Stimulated activated CD4-positive, alpha-beta T cell treated with anti-CD3 and anti-CD28 coated beads, Interleukin-4, amount 100 ng/mL, for 4 hours (primary cell): ENCODE results near the gene ARMCX5.
A peak's percentile ranks its signal among the peaks of the same experiment; 100 is the strongest.

Experiments
- DNase-seq, 2 experiments: peaks; one replicate each; pipeline ENCODE4 v3.0.0-alpha.2; 2020

ARMCX5 gene

DNA sequence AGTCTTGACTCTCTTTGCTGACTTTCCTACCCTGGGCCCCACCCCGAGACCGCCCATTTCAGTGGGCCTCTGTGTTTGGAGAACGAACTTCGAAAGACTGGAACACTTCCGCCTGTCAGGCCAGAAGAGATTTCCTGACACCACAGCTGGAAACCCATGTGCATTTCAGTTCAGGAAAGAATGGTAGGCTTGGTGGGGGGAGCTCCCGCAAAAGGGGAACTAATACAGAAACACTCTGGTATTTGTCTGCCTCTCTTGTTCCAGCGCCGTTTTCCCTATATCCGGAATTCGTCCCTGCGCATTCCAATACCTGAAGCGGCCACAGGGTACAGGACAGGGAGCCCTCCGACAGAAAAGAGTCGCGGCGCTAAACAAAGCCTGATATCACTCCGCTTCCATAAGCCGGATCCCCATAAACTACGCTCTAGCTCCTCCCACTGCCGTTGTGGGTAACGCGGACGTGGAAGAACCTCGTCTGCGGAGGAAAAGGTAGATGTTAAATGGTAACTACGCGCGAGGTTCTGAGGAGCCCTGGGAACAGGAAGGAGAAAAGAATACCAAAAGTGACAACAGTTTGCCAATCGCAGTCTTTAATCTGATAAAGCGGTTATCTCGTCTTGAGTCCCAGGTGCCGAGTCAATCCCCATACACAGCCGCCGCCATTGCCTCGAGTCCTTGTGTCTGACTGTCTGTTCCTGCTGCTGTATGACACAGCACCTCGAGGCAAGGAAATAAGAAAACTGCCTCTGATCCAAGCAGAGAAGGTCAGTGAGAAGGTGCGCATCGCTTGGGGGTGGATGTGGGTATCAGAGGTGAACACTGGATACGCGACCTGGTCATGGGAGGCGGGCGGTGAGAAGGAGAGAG is at the start of gene ARMCX5:
TSS of gene ARMCX5 (plus strand) at position 432 of the 867 bp plus-strand sequence. CDS start 2,627 bp downstream, outside the sequence.
- peak; percentile 48 to 66 for DNase-seq

GRCh38 chrX:102558607-102559006 is 40.7 kb upstream of the ARMCX5 start:
- no peak for DNase-seq

GRCh38 chrX:102560423-102561068 is 38.8 kb upstream of the ARMCX5 start:
- DNase-seq, result no peak

DNA sequence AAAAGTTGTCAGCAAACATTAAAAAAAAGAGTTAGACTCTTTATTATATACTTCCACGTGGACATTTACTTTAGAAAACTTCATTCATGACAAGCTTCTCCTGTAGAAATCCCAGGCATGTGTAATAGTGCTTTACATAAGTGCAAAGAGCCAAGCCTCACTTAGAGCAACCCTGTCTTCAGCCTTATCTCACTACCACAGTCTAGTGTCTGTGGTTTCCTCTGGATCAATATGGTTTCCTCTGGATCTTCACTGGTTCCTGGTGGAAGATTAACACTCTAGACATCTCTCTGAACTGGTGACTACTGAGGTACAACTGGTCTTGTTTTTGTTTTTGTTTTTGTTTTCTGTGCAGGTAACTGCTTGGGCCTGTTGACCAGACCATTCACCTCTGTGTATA is 18.4 kb upstream of the ARMCX5 start:
- no peak for DNase-seq

- no peak for DNase-seq
Measured at GRCh38 chrX:102593367-102593766, 5.9 kb upstream of the ARMCX5 start.

- no peak for DNase-seq
Measured at GRCh38 chrX:102599951-102600579, 750 bp downstream of the ARMCX5 start.

- no peak for DNase-seq
Measured at GRCh38 chrX:102604327-102604726, 5.0 kb downstream of the ARMCX5 start.

DNA sequence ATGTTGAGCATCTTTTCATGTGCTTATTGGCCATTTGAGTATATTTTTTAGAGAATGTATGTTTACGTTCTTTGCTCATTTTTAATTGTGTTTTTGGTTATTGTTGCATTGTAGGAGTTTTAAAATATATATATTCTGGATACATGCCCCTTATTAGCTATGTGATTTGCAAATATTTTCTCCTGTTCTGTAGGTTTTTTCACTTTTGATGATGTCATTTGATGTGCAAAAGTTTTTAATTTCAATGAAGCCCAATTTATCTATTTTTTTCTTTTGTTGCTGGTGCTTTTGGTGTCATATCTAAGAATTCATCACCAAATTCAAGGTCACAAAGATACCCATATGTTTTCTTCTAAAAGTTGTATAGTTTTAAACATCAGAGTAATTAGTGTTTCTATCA is 6.8 kb downstream of the ARMCX5 start:
- DNase-seq, result no peak

DNA sequence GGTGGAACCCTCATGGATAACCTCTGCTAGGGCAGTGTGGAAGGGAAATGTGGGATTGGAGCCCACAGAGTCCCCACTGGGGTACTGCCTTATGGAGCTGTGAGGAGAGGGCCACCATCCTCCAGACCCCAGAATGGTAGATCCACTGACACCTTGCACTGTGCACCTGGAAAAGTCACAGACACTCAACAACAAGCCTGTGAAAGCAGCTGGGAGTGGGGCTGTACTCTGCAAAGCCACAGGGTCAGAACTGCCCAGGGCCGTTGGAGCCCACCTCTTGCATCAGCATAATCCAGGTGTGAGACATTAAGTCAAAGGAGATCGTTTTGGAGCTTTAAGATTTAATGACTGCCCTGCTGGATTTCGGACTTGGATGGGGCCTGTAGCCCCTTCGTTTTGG is 11.6 kb downstream of the ARMCX5 start:
- no peak for DNase-seq

GRCh38 chrX:102624105-102624504 is 24.8 kb downstream of the ARMCX5 start:
- no peak for DNase-seq

- no peak for DNase-seq
Measured at GRCh38 chrX:102627640-102628039, 28.3 kb downstream of the ARMCX5 start.

GRCh38 chrX:102637561-102637960 is 38.2 kb downstream of the ARMCX5 start:
- no peak for DNase-seq

DNA sequence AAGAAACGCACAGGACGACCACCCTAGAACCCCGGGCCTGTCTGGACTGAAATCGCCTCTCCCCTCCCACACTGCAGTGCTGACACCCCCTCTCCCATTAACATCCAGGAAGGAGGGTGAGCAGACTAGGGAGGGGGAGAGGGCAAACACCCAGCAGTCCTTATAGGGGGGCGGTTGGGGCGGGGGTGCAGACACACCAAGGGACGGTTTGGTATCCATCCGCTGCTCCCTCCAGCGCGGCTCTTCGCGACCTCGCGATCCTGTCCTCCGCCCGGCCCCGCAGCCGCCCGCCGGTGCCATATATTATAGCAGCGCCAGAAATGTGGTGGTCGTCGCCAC is 51.6 kb downstream of the ARMCX5 start:
- no peak for DNase-seq

GRCh38 chrX:102651242-102652011 is 52.1 kb downstream of the ARMCX5 start, which contains the start of gene GPRASP1:
TSS of gene GPRASP1 (plus strand) at chrX:102651483. CDS start at chrX:102653914, 2,431 bp downstream.
- peak; percentile 44 to 57 for DNase-seq

GRCh38 chrX:102652031-102652688 is 52.8 kb downstream of the ARMCX5 start:
- DNase-seq, result peak; percentile 23 to 62
